Gastrocnemius medialis (tissue), 4 donors: ENCODE data around the gene FERD3L.

ENCODE experiments used
- CTCF ChIP-seq, 5 experiments: fragments of 450-650 bp in 3 of 5; fragments of 200-600 bp in 2 of 5; sonication (generic) in 2 of 5; IDR thresholded peaks in 4 of 5; conservative IDR thresholded peaks in 1 of 5; 1 replicate in 4 of 5; 2 replicates in 1 of 5; pipeline ENCODE4 v1.5.1; 2016 to 2019; ENCODE audit warnings: antibody characterized with exemption in 5 of 5, mild to moderate bottlenecking in 3 of 5, moderate library complexity in 3 of 5
- POLR2A ChIP-seq, 2 donors: fragments of 450-650 bp; IDR thresholded peaks; one replicate each; pipeline ENCODE4 v1.6.1; 2017; ENCODE audit warnings: antibody characterized with exemption in 2 of 2, mild to moderate bottlenecking in 2 of 2, moderate library complexity in 2 of 2

- TF ChIP-seq POLR2A (IDR thresholded peaks at IDR 0.05) (no peak), CTCF (IDR thresholded peaks at IDR 0.05 in 4 of 5, conservative IDR thresholded peaks at IDR 0.05 in 1 of 5) (no peak)
Observed at GRCh38 chr7:19145434-19146115, 354 bp upstream of the FERD3L start.
